Neural cell (in vitro differentiated cells): ENCODE measurements around the gene POU4F3.

ENCODE experiments used
- CTCF ChIP-seq: fragments of 450-650 bp; IDR thresholded peaks from 2 replicates; pipeline ENCODE4 v1.5.1; 2014; ENCODE audit warnings: antibody characterized with exemption, mild to moderate bottlenecking, moderate library complexity; ENCODE audit not compliant: poor library complexity, severe bottlenecking
- EP300 ChIP-seq: fragments of 450-650 bp; conservative IDR thresholded peaks from 2 replicates; pipeline ENCODE4 v1.6.1; 2014; ENCODE audit warnings: antibody characterized with exemption, mild to moderate bottlenecking, moderate library complexity; ENCODE audit not compliant: poor library complexity, severe bottlenecking
- EZH2 ChIP-seq: fragments of 200-600, 300-800 bp; shearing (Covaris generic), sonication (generic); IDR thresholded peaks from 2 replicates; pipeline ENCODE4 v1.6.1; 2014; ENCODE audit warnings: antibody characterized with exemption, low read length, borderline replicate concordance, mild to moderate bottlenecking; ENCODE audit not compliant: insufficient read depth, poor library complexity, severe bottlenecking

GRCh38 chr5:146327257-146327870, 11.3 kb upstream of the POU4F3 start:
- TF ChIP-seq CTCF: no peak
- no peak for TF ChIP-seq EP300
- TF ChIP-seq EZH2: no peak
